GM12874 (cell line): Measurements from ENCODE around the gene EMILIN3.

Source experiments
- CTCF ChIP-seq: IDR thresholded peaks from 2 replicates; pipeline ENCODE4 v1.5.1; 2011; ENCODE audit warnings: low read depth, mild to moderate bottlenecking, control low read depth, low read length, moderate library complexity; ENCODE audit not compliant: insufficient read depth

Gene EMILIN3

GRCh38 chr20:41391587-41392001, 25.0 kb upstream of the EMILIN3 start:
- no peak for TF ChIP-seq CTCF

GRCh38 chr20:41390889-41391288, 24.3 kb upstream of the EMILIN3 start:
- TF ChIP-seq CTCF: no peak

- no peak for TF ChIP-seq CTCF
Measured at GRCh38 chr20:41387444-41387851, 20.8 kb upstream of the EMILIN3 start.

GRCh38 chr20:41386502-41387427, 20.1 kb upstream of the EMILIN3 start:
- no peak for TF ChIP-seq CTCF

GRCh38 chr20:41382791-41383305, 16.2 kb upstream of the EMILIN3 start:
- TF ChIP-seq CTCF: no peak

- TF ChIP-seq CTCF: no peak
Measured at GRCh38 chr20:41380551-41381193, 14.1 kb upstream of the EMILIN3 start.

- TF ChIP-seq CTCF: no peak
Measured at GRCh38 chr20:41379551-41379950, 12.9 kb upstream of the EMILIN3 start.
